NOMO-1 (cell line): Measurements from ENCODE around the gene PFKFB3.
"Not testable (repeated sequence)": the region's sequence is repeated elsewhere in the genome, so short reads cannot be mapped to it uniquely, and the experiment has no call there.

Experiments
- DNase-seq, 2 experiments: peaks; one replicate each; lab custom pipeline; 2025; ENCODE audit not compliant: unreplicated experiment in 2 of 2; lab: John Stamatoyannopoulos, UW

PFKFB3 gene

GRCh38 chr10:6202684-6203330 lies at the start of gene PFKFB3:
PFKFB3 (plus strand) TSS chr10:6202932; CDS start chr10:6203261, 329 bp downstream.
- DNase-seq = peak; percentile 82 to 93

- DNase-seq = no peak
Observed at GRCh38 chr10:6153845-6154244, 48.9 kb upstream of the PFKFB3 start.

GRCh38 chr10:6154566-6154965 lies 48.2 kb upstream of the PFKFB3 start:
- DNase-seq = no peak

GRCh38 chr10:6158276-6158675 lies 44.5 kb upstream of the PFKFB3 start:
- DNase-seq = no peak

GRCh38 chr10:6161921-6162320 lies 40.8 kb upstream of the PFKFB3 start:
- DNase-seq = no peak

- no peak for DNase-seq
Observed at GRCh38 chr10:6162589-6163356, 40.0 kb upstream of the PFKFB3 start.

GRCh38 chr10:6163364-6164270 lies 39.1 kb upstream of the PFKFB3 start:
- peak; percentile 76 to 87 for DNase-seq

- DNase-seq = no peak
Observed at GRCh38 chr10:6164271-6165095, 38.2 kb upstream of the PFKFB3 start.

GRCh38 chr10:6165221-6165725 lies 37.5 kb upstream of the PFKFB3 start:
- DNase-seq = no peak

- DNase-seq = not testable (repeated sequence)
Observed at GRCh38 chr10:6165933-6166332, 36.8 kb upstream of the PFKFB3 start.

- DNase-seq = no peak
Observed at GRCh38 chr10:6167456-6167855, 35.3 kb upstream of the PFKFB3 start.

- no peak for DNase-seq
Observed at GRCh38 chr10:6168084-6168483, 34.6 kb upstream of the PFKFB3 start.

GRCh38 chr10:6170638-6171037 lies 32.1 kb upstream of the PFKFB3 start:
- DNase-seq = no peak

- no peak for DNase-seq
Observed at GRCh38 chr10:6171881-6172695, 30.6 kb upstream of the PFKFB3 start.

GRCh38 chr10:6173203-6173602 lies 29.5 kb upstream of the PFKFB3 start:
- peak; percentile 9 to 10 for DNase-seq

- DNase-seq = no peak
Observed at GRCh38 chr10:6174201-6174874, 28.4 kb upstream of the PFKFB3 start.

GRCh38 chr10:6175329-6176055 lies 27.2 kb upstream of the PFKFB3 start:
- DNase-seq = no peak

- no peak for DNase-seq
Observed at GRCh38 chr10:6176691-6177231, 26.0 kb upstream of the PFKFB3 start.
